GM10248 (cell line): Measurements from ENCODE around the gene WDR73.

Experiments
- CTCF ChIA-PET: fragments of 300-600 bp; sonication (Branson Sonifier 250); formaldehyde crosslinking; extraction: SDS; loops from one replicate; lab custom pipeline; 2021; ENCODE audit warnings: antibody characterized with exemption; lab: Yijun Ruan, JAX
- POLR2A ChIA-PET: fragments of 350-650 bp; sonication (Branson Sonifier 250); formaldehyde crosslinking; extraction: SDS; loops from one replicate; lab custom pipeline; 2020; ENCODE audit warnings: antibody characterized with exemption; lab: Yijun Ruan, JAX
- DNase-seq: peaks from one replicate; pipeline ENCODE4 v3.0.0; 2012; ENCODE audit errors: extremely low spot score
- TF ChIP-seq, protein P1 (sequence below): IDR thresholded peaks from 2 replicates; pipeline ENCODE4 v1.5.1; 2012; ENCODE audit warnings: mild to moderate bottlenecking, low read depth; ENCODE audit errors: extremely low read depth, missing control alignments, control extremely low read depth

Gene WDR73

DNA sequence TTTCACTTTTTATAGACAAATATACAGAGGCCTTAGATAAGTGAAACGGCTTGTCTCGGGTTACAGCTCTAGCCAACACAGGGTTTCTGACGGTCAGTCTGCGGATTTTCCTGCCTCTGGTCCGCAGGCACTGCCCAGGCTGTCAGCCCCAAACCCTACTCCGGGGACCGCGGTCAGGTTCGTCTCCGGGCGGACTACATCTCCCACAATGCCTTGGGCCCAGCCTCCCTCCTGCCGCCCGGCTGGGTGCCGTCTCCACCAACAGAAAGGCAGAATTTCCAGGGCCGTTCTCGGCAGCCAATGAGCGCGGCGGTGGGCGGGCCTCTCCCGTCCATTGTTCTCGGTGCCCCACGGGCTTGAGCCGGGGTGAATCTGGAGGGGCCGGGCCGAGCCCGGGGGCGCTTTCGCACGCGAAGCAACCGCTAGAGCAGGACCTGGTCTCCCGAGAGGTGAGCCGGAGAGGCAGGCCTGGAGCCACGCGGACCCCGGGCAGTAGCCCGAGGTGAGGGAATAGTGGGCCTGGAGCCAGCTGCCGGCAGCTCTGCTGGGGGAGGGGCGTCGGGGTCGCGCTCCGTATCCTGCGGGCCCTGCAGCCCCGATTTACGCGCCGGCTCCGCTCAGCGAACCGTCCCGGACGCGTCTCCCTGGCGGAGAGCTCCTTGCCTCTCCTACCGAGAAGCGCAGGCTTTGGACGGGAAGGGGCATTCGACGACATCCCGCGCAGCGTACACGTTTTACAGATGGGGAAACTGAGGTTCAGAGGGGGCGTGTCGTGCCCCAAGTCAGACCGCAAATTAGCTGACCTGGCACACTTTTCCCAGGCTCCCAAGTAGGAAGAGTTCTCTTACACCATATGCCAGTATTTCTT lies 53.2 kb downstream of the WDR73 start, which contains the start of gene ZSCAN2:
Gene ZSCAN2 (plus strand): TSS at position 323 of the 868 bp plus-strand sequence. CDS start 2,919 bp downstream, outside the sequence.
- ChIA-PET POLR2A (no interaction called here), CTCF (interaction anchor here (1.0 to 4.0 kb wide), 5 partner anchors 13 to 328 kb away, joined by 3 to 23 read pairs (median 4); no protein-coding TSS in a partner anchor)
- TF ChIP-seq, protein P1, sequence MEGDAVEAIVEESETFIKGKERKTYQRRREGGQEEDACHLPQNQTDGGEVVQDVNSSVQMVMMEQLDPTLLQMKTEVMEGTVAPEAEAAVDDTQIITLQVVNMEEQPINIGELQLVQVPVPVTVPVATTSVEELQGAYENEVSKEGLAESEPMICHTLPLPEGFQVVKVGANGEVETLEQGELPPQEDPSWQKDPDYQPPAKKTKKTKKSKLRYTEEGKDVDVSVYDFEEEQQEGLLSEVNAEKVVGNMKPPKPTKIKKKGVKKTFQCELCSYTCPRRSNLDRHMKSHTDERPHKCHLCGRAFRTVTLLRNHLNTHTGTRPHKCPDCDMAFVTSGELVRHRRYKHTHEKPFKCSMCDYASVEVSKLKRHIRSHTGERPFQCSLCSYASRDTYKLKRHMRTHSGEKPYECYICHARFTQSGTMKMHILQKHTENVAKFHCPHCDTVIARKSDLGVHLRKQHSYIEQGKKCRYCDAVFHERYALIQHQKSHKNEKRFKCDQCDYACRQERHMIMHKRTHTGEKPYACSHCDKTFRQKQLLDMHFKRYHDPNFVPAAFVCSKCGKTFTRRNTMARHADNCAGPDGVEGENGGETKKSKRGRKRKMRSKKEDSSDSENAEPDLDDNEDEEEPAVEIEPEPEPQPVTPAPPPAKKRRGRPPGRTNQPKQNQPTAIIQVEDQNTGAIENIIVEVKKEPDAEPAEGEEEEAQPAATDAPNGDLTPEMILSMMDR = no peak
- peak; percentile 96 for DNase-seq

DNA sequence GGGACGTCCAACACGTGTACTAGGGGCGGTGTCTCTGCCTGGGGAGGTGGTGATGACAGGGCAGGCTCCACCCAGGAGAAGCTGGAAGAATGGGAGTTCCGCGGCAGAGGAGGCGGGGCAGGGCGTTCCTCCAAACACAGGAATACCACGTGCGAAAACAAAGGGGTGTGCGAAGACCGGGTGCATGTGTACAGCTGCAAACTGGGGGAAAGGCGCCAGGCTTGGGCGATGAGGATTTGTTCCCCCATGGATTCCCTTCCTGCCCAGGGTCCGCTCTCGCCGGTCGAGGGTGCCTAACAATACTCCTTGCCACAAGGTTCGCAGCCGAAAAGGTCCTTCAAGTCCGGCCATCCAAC lies 53.8 kb downstream of the WDR73 start:
- CTCF ChIA-PET = interaction anchor here (1.2 to 4.0 kb wide), 4 partner anchors 12 to 329 kb away, joined by 3 to 23 read pairs (median 10); no protein-coding TSS in a partner anchor

DNA sequence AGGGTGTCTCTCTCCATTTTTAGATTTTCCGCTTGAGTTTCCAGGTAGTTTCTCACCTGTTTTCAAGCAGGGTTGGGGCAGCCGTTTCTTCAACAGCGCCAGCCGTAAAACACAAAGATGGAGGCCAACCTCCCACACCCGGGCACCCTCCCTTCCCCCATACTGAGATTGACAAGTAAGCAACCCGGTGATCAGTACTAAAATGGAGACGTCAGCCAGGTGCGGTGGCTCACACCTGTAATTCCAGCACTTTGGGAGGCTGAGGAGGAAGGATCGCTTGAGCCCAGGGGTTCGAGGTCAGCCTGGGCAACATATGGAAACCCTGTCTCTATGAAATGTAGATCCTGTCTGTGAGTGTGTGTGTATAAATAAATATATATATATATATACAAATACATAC lies 54.2 kb downstream of the WDR73 start:
- POLR2A ChIA-PET = no interaction called here
- DNase-seq = no peak
- TF ChIP-seq, protein P1 = no peak
- CTCF ChIA-PET = interaction anchor here (1.2 to 4.2 kb wide), 12 partner anchors 12 to 445 kb away, joined by 3 to 28 read pairs (median 6); partner anchors contain the start of gene WDR73

More for the DNA sequence above, 53.8 kb downstream of the WDR73 start:
- DNase-seq = no peak
- TF ChIP-seq, protein P1 = no peak
- POLR2A ChIA-PET = no interaction called here

DNA sequence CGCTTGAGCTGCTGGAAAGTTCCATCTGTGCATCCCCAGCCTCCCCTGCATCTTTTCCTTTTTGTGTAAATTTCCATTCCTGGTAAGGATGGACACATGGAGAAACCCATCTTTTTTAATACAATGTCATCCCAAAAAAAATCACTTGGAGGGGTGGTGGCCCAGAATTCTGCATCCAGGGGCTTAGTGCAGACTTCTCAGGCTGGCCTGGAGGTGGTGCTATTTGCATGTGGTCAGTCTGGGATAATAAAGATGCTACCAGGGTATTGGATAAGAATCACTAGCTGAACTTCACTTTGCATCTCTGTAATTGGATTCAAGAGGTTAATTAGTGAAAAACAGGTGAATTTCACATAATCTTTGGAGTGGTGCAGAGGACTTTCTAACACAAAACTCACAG lies 55.1 kb downstream of the WDR73 start:
- ChIA-PET CTCF (interaction anchor here (0.7 to 4.2 kb wide), 22 partner anchors 11 to 446 kb away, joined by 3 to 28 read pairs (median 4); partner anchors contain the start of gene WDR73), POLR2A (interaction anchor here (0.6 kb wide), 1 partner anchor 148 kb away, joined by 3 read pairs; no protein-coding TSS in a partner anchor)
- no peak for DNase-seq
- TF ChIP-seq, protein P1 = peak; percentile 66

DNA sequence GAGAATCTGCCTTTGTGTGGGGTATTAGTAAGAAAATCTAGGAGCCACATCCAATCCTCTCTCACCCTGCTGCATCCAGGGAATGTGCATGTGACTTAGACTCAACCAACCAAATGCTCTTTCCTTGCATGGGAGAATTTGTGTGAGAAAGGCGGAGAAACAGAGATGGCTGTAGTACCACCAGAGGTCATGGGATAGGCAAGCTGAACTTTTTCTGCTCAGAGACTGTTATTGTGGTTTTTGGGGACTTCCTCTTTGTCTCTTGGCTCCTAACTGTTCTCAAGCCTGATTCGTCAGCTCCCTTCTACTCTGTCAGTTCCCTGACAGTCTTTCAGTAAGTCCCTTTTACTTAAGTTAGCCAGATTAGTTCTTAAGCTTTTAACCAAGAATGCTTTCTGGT lies 55.8 kb downstream of the WDR73 start:
- CTCF ChIA-PET = interaction anchor here (0.9 to 4.2 kb wide), 19 partner anchors 10 to 447 kb away, joined by 3 to 28 read pairs (median 4); partner anchors contain the start of gene WDR73
- TF ChIP-seq, protein P1 = no peak
- DNase-seq = peak; percentile 60
- POLR2A ChIA-PET = interaction anchor here (0.6 kb wide), 1 partner anchor 149 kb away, joined by 3 read pairs; no protein-coding TSS in a partner anchor

DNA sequence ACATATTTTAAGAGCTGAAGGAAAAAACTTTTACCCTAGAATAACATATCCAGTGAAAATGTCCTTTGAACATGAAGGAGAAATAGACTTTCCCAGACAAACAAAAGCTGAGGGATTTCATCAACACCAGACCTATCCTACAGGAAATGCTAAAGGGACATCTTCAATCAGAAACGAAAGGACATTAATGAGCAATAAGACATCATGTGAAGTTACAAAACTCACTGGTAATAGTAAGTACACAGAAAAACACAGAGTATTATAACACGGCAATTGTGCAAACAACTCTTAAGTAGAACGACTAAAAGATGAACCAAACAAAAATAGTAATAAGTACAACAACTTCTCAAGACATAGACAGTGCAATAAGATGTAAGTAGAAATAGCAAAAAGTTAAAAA lies 56.8 kb downstream of the WDR73 start:
- CTCF ChIA-PET = interaction anchor here (1.3 to 4.2 kb wide), 5 partner anchors 9 to 281 kb away, joined by 5 to 28 read pairs (median 10); no protein-coding TSS in a partner anchor

More for the DNA sequence above, 56.8 kb downstream of the WDR73 start:
- POLR2A ChIA-PET = no interaction called here
- TF ChIP-seq, protein P1 = no peak
- DNase-seq = no peak
